SH-SY5Y (cell line): ENCODE data around the gene STAT4.

Experiments used
- GATA2 ChIP-seq: IDR thresholded peaks from 2 replicates; pipeline ENCODE4 v1.6.1; 2011; ENCODE audit warnings: mild to moderate bottlenecking, low read depth, low read length
- GATA3 ChIP-seq: IDR thresholded peaks from 2 replicates; pipeline ENCODE4 v1.6.1; 2011; ENCODE audit warnings: low read depth, mild to moderate bottlenecking, low read length, moderate library complexity

GRCh38 chr2:191109888-191110287, 40.9 kb downstream of the STAT4 start:
- no peak for TF ChIP-seq GATA3
- TF ChIP-seq GATA2 = no peak
